ENCODE data around the gene CCDC88B.

The CCDC88B gene

GRCh38 chr11:64343767-64344559, 4.0 kb downstream of the CCDC88B start:
- no peak for DNase-seq

- no peak for DNase-seq
Measured at GRCh38 chr11:64344787-64345186, 4.8 kb downstream of the CCDC88B start.

- no peak for DNase-seq
Measured at GRCh38 chr11:64347193-64347867, 7.3 kb downstream of the CCDC88B start.

GRCh38 chr11:64348383-64349024, 8.5 kb downstream of the CCDC88B start:
- DNase-seq, result no peak

GRCh38 chr11:64349025-64349387, 9.0 kb downstream of the CCDC88B start:
- no peak for DNase-seq

GRCh38 chr11:64349404-64349803, 9.4 kb downstream of the CCDC88B start:
- no peak for DNase-seq

- no peak for DNase-seq
Measured at GRCh38 chr11:64351136-64351631, 11.2 kb downstream of the CCDC88B start.

- DNase-seq, result no peak
Measured at GRCh38 chr11:64352099-64352994, 12.3 kb downstream of the CCDC88B start.

- no peak for DNase-seq
Measured at GRCh38 chr11:64352995-64353714, 13.2 kb downstream of the CCDC88B start.

- no peak for DNase-seq
Measured at GRCh38 chr11:64353715-64354506, 13.9 kb downstream of the CCDC88B start.

- DNase-seq, result peak; percentile 82
Measured at GRCh38 chr11:64355078-64355940, 15.3 kb downstream of the CCDC88B start.

- DNase-seq, result peak; percentile 48
Measured at GRCh38 chr11:64356498-64357411, 16.8 kb downstream of the CCDC88B start.

- no peak for DNase-seq
Measured at GRCh38 chr11:64357446-64357845, 17.4 kb downstream of the CCDC88B start.

GRCh38 chr11:64357904-64358535, 18.0 kb downstream of the CCDC88B start:
- DNase-seq, result no peak

GRCh38 chr11:64358536-64358906, 18.5 kb downstream of the CCDC88B start:
- no peak for DNase-seq

GRCh38 chr11:64358907-64359711, 19.1 kb downstream of the CCDC88B start, which contains the start of gene RPS6KA4:
Gene RPS6KA4, plus strand, starts transcription at chr11:64359162. Its CDS starts 74 bp downstream, at chr11:64359236.
- DNase-seq, result no peak

GRCh38 chr11:64359712-64360445, 19.9 kb downstream of the CCDC88B start:
- no peak for DNase-seq
